HCT116 (cell line): ENCODE data around the gene APOA1. TPM values are rescaled to one million over a fixed set of nuclear protein-coding genes. Genes with fewer than 3 reads are reported as not detected.

Experiments
- ATAC-seq: fragments of 200-7000 bp; cut with Tn5 transposase; 2 replicates; pipeline ENCODE4 v1.9.1; 2020; ENCODE audit warnings: mild to moderate bottlenecking, moderate library complexity
- BruUV-seq: library from RNA; stranded (reverse); fragments of 400-500 nt; replicated peaks from 2 replicates; lab custom pipeline; 2021; lab: Mats Ljungman, UMichigan
- CTCF ChIA-PET: fragments of 300-600 bp; sonication (Branson Sonifier 250); formaldehyde crosslinking; loops from one replicate; lab custom pipeline; 2021; ENCODE audit warnings: antibody characterized with exemption; lab: Charles Lee
- POLR2A ChIA-PET: fragments of 300-600, 350-600 bp; sonication (Branson Sonifier 250); formaldehyde crosslinking; loops from one replicate; lab custom pipeline; 2021; ENCODE audit warnings: antibody characterized with exemption; lab: Charles Lee
- RAD21 ChIA-PET, 2 experiments: fragments of 300-600 bp; sonication (Branson Sonifier 250); formaldehyde crosslinking; loops; one replicate each; lab custom pipeline; 2023; ENCODE audit warnings: low total read pairs in 2 of 2; ENCODE audit not compliant: uncharacterized antibody in 2 of 2, unreplicated experiment in 2 of 2, low non-redundant PET in 1 of 2; lab: Charles Lee
- DNase-seq: peaks from one replicate; pipeline ENCODE4 v3.0.0-alpha.2; 2010; ENCODE audit warnings: low read depth, low spot score
- H2AFZ ChIP-seq: fragments of 200-600 bp; shearing (Covaris generic), sonication (generic); 2 replicates; pipeline ENCODE4 v1.6.1; 2017; ENCODE audit warnings: low read depth, mixed run types, mixed read lengths, antibody characterized with exemption, low read length; ENCODE audit not compliant: poor library complexity, severe bottlenecking
- H3K27ac ChIP-seq: 2 replicates; pipeline ENCODE4 v1.5.1; 2012; ENCODE audit warnings: low read depth, low read length
- H3K27me3 ChIP-seq: fragments of 200-600 bp; sonication (generic); 2 replicates; pipeline ENCODE4 v1.6.1; 2016; ENCODE audit warnings: mixed run types, low read length, mixed read lengths; ENCODE audit not compliant: insufficient read depth
- H3K36me3 ChIP-seq, 2 experiments: fragments of 200-500 bp in 1 of 2; fragments of 200-600 bp in 1 of 2; sonication (Bioruptor generic) in 1 of 2; sonication (generic) in 1 of 2; 2 replicates each; pipeline versions ENCODE4 v1.5.1 to v1.6.1; 2014 to 2016; ENCODE audit warnings: low read length in 2 of 2, inconsistent platforms in 1 of 2, mixed read lengths in 1 of 2, mixed run types in 1 of 2; ENCODE audit not compliant: insufficient read depth in 2 of 2, control insufficient read depth in 1 of 2
- H3K4me1 ChIP-seq, 2 experiments: fragments of 200-600 bp in 1 of 2; sonication (generic) in 1 of 2; 2 replicates each; pipeline versions ENCODE4 v1.5.1 to v1.6.1; 2012 to 2017; ENCODE audit warnings: low read length in 2 of 2, inconsistent platforms in 1 of 2, mild to moderate bottlenecking in 1 of 2, mixed read lengths in 1 of 2, mixed run types in 1 of 2, moderate library complexity in 1 of 2; ENCODE audit not compliant: insufficient read depth in 2 of 2, control insufficient read depth in 1 of 2
- H3K4me2 ChIP-seq: fragments of 200-600 bp; sonication (generic); 2 replicates; pipeline ENCODE4 v1.6.1; 2017; ENCODE audit warnings: mixed run types, low read length, mixed read lengths
- H3K4me3 ChIP-seq, 2 experiments: fragments of 200-600 bp in 1 of 2; sonication (generic) in 1 of 2; replicated peaks in 1 of 2; 2 replicates each; pipeline ENCODE4 v1.5.1; 2011 to 2016; ENCODE audit warnings: low read length in 2 of 2, control low read depth in 1 of 2, low read depth in 1 of 2, mild to moderate bottlenecking in 1 of 2, mixed read lengths in 1 of 2, mixed run types in 1 of 2
- H3K79me2 ChIP-seq: fragments of 200-600 bp; sonication (generic); 2 replicates; pipeline ENCODE4 v1.6.1; 2017; ENCODE audit warnings: mild to moderate bottlenecking, mixed run types, low read length, moderate library complexity, mixed read lengths; ENCODE audit not compliant: insufficient read depth
- H3K9ac ChIP-seq: fragments of 200-600 bp; sonication (generic); 2 replicates; pipeline ENCODE4 v1.6.1; 2016; ENCODE audit warnings: low read length, mixed read lengths
- H3K9me2 ChIP-seq: fragments of 200-600 bp; sonication (generic), shearing (Covaris generic); 2 replicates; pipeline ENCODE4 v1.6.1; 2017; ENCODE audit warnings: mixed run types, mild to moderate bottlenecking, moderate library complexity; ENCODE audit not compliant: insufficient read depth
- H3K9me3 ChIP-seq, 2 experiments: fragments of 200-500 bp in 1 of 2; fragments of 200-600 bp in 1 of 2; sonication (Bioruptor generic) in 1 of 2; sonication (generic) in 1 of 2; 2 replicates each; pipeline ENCODE4 v1.6.1; 2014 to 2017; ENCODE audit warnings: low read length in 2 of 2, mixed read lengths in 2 of 2, inconsistent platforms in 1 of 2, low read depth in 1 of 2, mild to moderate bottlenecking in 1 of 2, mixed run types in 1 of 2, moderate library complexity in 1 of 2; ENCODE audit not compliant: control insufficient read depth in 1 of 2, insufficient read depth in 1 of 2
- H4K20me1 ChIP-seq: fragments of 200-600 bp; sonication (generic), shearing (Covaris generic); 2 replicates; pipeline ENCODE4 v1.6.1; 2017; ENCODE audit warnings: mixed run types, mild to moderate bottlenecking, moderate library complexity; ENCODE audit not compliant: insufficient read depth
- ATF3 ChIP-seq: IDR thresholded peaks from 2 replicates; pipeline ENCODE4 v1.6.1; 2012
- CBX3 ChIP-seq: IDR thresholded peaks from 2 replicates; pipeline ENCODE4 v1.6.1; 2012; ENCODE audit warnings: low read depth
- CEBPB ChIP-seq: IDR thresholded peaks from 2 replicates; pipeline ENCODE4 v1.6.1; 2012; ENCODE audit warnings: low read depth
- CTCF ChIP-seq, 3 experiments: fragments of 200-600 bp in 1 of 3; sonication (generic) in 1 of 3; IDR thresholded peaks in 2 of 3; conservative IDR thresholded peaks in 1 of 3; 2 replicates each; pipeline ENCODE4 v1.5.1; 2012 to 2017; ENCODE audit warnings: low read depth in 2 of 3, low read length in 2 of 3, antibody characterized with exemption in 1 of 3, borderline replicate concordance in 1 of 3, control low read depth in 1 of 3, mild to moderate bottlenecking in 1 of 3, mixed read lengths in 1 of 3, mixed run types in 1 of 3, moderate library complexity in 1 of 3; ENCODE audit not compliant: insufficient read depth in 1 of 3
- EGR1 ChIP-seq: IDR thresholded peaks from 2 replicates; pipeline ENCODE4 v1.6.1; 2012; ENCODE audit warnings: low read depth
- ELF1 ChIP-seq: IDR thresholded peaks from 2 replicates; pipeline ENCODE4 v1.6.1; 2012; ENCODE audit warnings: low read depth, borderline replicate concordance
- EZH2 ChIP-seq: fragments of 200-600 bp; sonication (generic); IDR thresholded peaks from 2 replicates; pipeline ENCODE4 v1.6.1; 2017; ENCODE audit warnings: antibody characterized with exemption, mixed run types
- FOSL1 ChIP-seq: IDR thresholded peaks from 2 replicates; pipeline ENCODE4 v1.6.1; 2012; ENCODE audit warnings: low read depth
- JUND ChIP-seq: IDR thresholded peaks from 2 replicates; pipeline ENCODE4 v1.6.1; 2012
- MAX ChIP-seq: IDR thresholded peaks from 2 replicates; pipeline ENCODE4 v1.6.1; 2012
- POLR2A ChIP-seq: IDR thresholded peaks from 2 replicates; pipeline ENCODE4 v1.7.0; 2011; ENCODE audit warnings: borderline replicate concordance; ENCODE audit not compliant: insufficient read depth, insufficient read length; ENCODE audit errors: extremely low read depth
- POLR2AphosphoS5 ChIP-seq: IDR thresholded peaks from 2 replicates; pipeline ENCODE4 v1.6.1; 2011; ENCODE audit warnings: mild to moderate bottlenecking, low read depth, low read length, moderate library complexity
- RAD21 ChIP-seq: IDR thresholded peaks from 2 replicates; pipeline ENCODE4 v1.6.1; 2012; ENCODE audit warnings: low read depth, mild to moderate bottlenecking
- SP1 ChIP-seq: IDR thresholded peaks from 2 replicates; pipeline ENCODE4 v1.6.1; 2012; ENCODE audit warnings: low read depth
- SRF ChIP-seq: IDR thresholded peaks from 2 replicates; pipeline ENCODE4 v1.6.1; 2012; ENCODE audit warnings: low read depth
- TCF7L2 ChIP-seq: IDR thresholded peaks from 2 replicates; pipeline ENCODE4 v1.7.0; 2011; ENCODE audit warnings: borderline replicate concordance, inconsistent platforms; ENCODE audit not compliant: insufficient read depth, insufficient read length; ENCODE audit errors: extremely low read depth
- ZBTB33 ChIP-seq: IDR thresholded peaks from 2 replicates; pipeline ENCODE4 v1.6.1; 2011; ENCODE audit warnings: mild to moderate bottlenecking, low read length, moderate library complexity; ENCODE audit not compliant: insufficient replicate concordance; ENCODE audit errors: extremely low read depth
- intact Hi-C: fragments of 100-400 bp; cut with micrococcal nuclease; formaldehyde crosslinking; loops from 2 replicates; pipeline ENCODE4 v1.10.0; 2022
- total RNA-seq: library from RNA; stranded (reverse); gene quantifications from one replicate; pipeline ENCODE4 v1.2.1, GENCODE V29; 2021; ENCODE audit not compliant: unreplicated experiment

Gene APOA1
- total RNA-seq, 1 experiment from 2014 or later, result 2.0 TPM

- ChIA-PET POLR2A (no interaction called here), RAD21 (no interaction called here), CTCF (no interaction called here)
- intact Hi-C loops, result no loop called here
- Histone ChIP-seq H3K9me2 (no peaks in the 10 kb centered on the region), H3K27me3 (no peaks in the 10 kb centered on the region), H3K9me3 (no peaks in the 10 kb centered on the region), H3K27ac (no peak overlapping the region), H4K20me1 (no peaks in the 10 kb centered on the region), H3K36me3 (peaks cover under 1 to 9% of the 10 kb centered on the region in 2 experiments; a peak in 2 of 4 replicates), H3K79me2 (no peaks in the 10 kb centered on the region), H3K9ac (no peak overlapping the region), H3K4me2 (no peak overlapping the region), H3K4me3 (no peak overlapping the region)
- no peak for ATAC-seq
- no TSS peak for BruUV-seq
- DNase-seq, result no peak
- no peak for TF ChIP-seq EGR1
- TF ChIP-seq RAD21, result no peak
- no peak for TF ChIP-seq FOSL1
- TF ChIP-seq CBX3, result no peak
- TF ChIP-seq EZH2, result no peak
- no peak for TF ChIP-seq TCF7L2
- no peak for TF ChIP-seq SRF
- TF ChIP-seq POLR2A, result no peak
- no peak for TF ChIP-seq ZBTB33
- TF ChIP-seq MAX, result no peak
- no peak for TF ChIP-seq ELF1
- no peak for TF ChIP-seq ATF3
- TF ChIP-seq POLR2AphosphoS5, result no peak
- TF ChIP-seq JUND, result no peak
- no peak for TF ChIP-seq CEBPB
- no peak for TF ChIP-seq SP1
- TF ChIP-seq CTCF (IDR thresholded peaks at IDR 0.05 in 2 of 3, conservative IDR thresholded peaks at IDR 0.05 in 1 of 3; ENCODE audit: borderline replicate concordance in 1 of 3, insufficient read depth in 1 of 3, low read depth in 2 of 3, low read length in 2 of 3), result no peak
- TF ChIP-seq, all 23 proteins: peak for 0
- H2AFZ ChIP-seq, result no peak overlapping the region
- H3K4me1 ChIP-seq, result no peaks in the 10 kb centered on the region
Observed at GRCh38 chr11:116842117-116842516, 4.7 kb upstream of the APOA1 start.
